HG03575 (cell line): ENCODE measurements around the gene VPS35.
A peak's percentile ranks its signal among the peaks of the same experiment; 100 is the strongest.

ENCODE experiments used
- ATAC-seq: cut with Tn5 transposase; IDR thresholded peaks from one replicate; pipeline ENCODE4 v1.9.1; 2021; ENCODE audit not compliant: unreplicated experiment, insufficient number of reproducible peaks, low FRiP score; ENCODE audit errors: extremely low read depth

The VPS35 gene

GRCh38 chr16:46688654-46689364, at the start of gene VPS35:
TSS of gene VPS35 (minus strand) at chr16:46689178. CDS start at chr16:46689133, 45 bp downstream.
- peak; percentile 70 for ATAC-seq

- no peak for ATAC-seq
These were observed 48.7 kb upstream of the VPS35 start for GRCh38 chr16:46737621-46738214.

- no peak for ATAC-seq
These were observed 47.7 kb upstream of the VPS35 start for GRCh38 chr16:46736695-46737094.

- no peak for ATAC-seq
These were observed 44.4 kb upstream of the VPS35 start for GRCh38 chr16:46733319-46733830.

GRCh38 chr16:46732561-46732960, 43.6 kb upstream of the VPS35 start:
- no peak for ATAC-seq

GRCh38 chr16:46731691-46732555, 42.9 kb upstream of the VPS35 start:
- ATAC-seq = no peak

- ATAC-seq = no peak
These were observed 42.1 kb upstream of the VPS35 start for GRCh38 chr16:46730801-46731690.

GRCh38 chr16:46730126-46730525, 41.1 kb upstream of the VPS35 start:
- no peak for ATAC-seq

GRCh38 chr16:46729326-46729995, 40.5 kb upstream of the VPS35 start:
- no peak for ATAC-seq

- no peak for ATAC-seq
These were observed 39.8 kb upstream of the VPS35 start for GRCh38 chr16:46728806-46729205.

GRCh38 chr16:46727630-46728029, 38.7 kb upstream of the VPS35 start:
- ATAC-seq = no peak

GRCh38 chr16:46727184-46727583, 38.2 kb upstream of the VPS35 start:
- no peak for ATAC-seq

- ATAC-seq = no peak
These were observed 32.9 kb upstream of the VPS35 start for GRCh38 chr16:46721885-46722284.

- ATAC-seq = no peak
These were observed 31.6 kb upstream of the VPS35 start for GRCh38 chr16:46720619-46721018.

GRCh38 chr16:46719528-46719927, 30.6 kb upstream of the VPS35 start:
- ATAC-seq = no peak

- no peak for ATAC-seq
These were observed 29.2 kb upstream of the VPS35 start for GRCh38 chr16:46718214-46718613.

- no peak for ATAC-seq
These were observed 28.7 kb upstream of the VPS35 start for GRCh38 chr16:46717692-46718091.

GRCh38 chr16:46715769-46716305, 26.9 kb upstream of the VPS35 start:
- no peak for ATAC-seq
